K562 (cell line): Measurements from ENCODE around the gene CRB2. TPM values are rescaled to one million over a fixed set of nuclear protein-coding genes. Genes with fewer than 3 reads are reported as not detected.

Source experiments
- BRF1 ChIP-seq: IDR thresholded peaks from 3 replicates; pipeline ENCODE4 v1.6.1; 2011; ENCODE audit warnings: borderline replicate concordance, mild to moderate bottlenecking; ENCODE audit not compliant: insufficient read length; ENCODE audit errors: extremely low read depth
- CHAMP1 ChIP-seq: fragments of 450-650 bp; IDR thresholded peaks from 2 replicates; pipeline ENCODE4 v1.6.1; 2016; ENCODE audit warnings: mild to moderate bottlenecking
- CHCHD3 ChIP-seq: fragments of 250-450 bp; sonication (Bioruptor Pico); IDR thresholded peaks from 2 replicates; pipeline ENCODE4 v2.1.2; 2022; ENCODE audit warnings: mild to moderate bottlenecking
- CTBP1 ChIP-seq: fragments of 450-650 bp; IDR thresholded peaks from 2 replicates; pipeline ENCODE4 v1.6.1; 2016; ENCODE audit warnings: borderline replicate concordance
- E2F1 ChIP-seq: sonication (generic); formaldehyde crosslinking; IDR thresholded peaks from 2 replicates; pipeline ENCODE4 v1.8.1; 2023; ENCODE audit warnings: mild to moderate bottlenecking, missing genetic modification reagents, moderate library complexity
- ELF4 ChIP-seq: fragments of 450-650 bp; formaldehyde crosslinking; IDR thresholded peaks from 2 replicates; pipeline ENCODE4 v1.4.0; 2022; ENCODE audit warnings: missing genetic modification characterization
- NCOA4 ChIP-seq: fragments of 450-650 bp; IDR thresholded peaks from 2 replicates; pipeline ENCODE4 v1.6.1; 2018; ENCODE audit warnings: mild to moderate bottlenecking; ENCODE audit not compliant: partially characterized antibody
- PML ChIP-seq: IDR thresholded peaks from 2 replicates; pipeline ENCODE4 v1.6.1; 2012; ENCODE audit warnings: low read length, inconsistent platforms
- RFX5 ChIP-seq: IDR thresholded peaks from 2 replicates; pipeline ENCODE4 v1.6.1; 2011; ENCODE audit warnings: low read depth, mild to moderate bottlenecking, improper control_type of control experiment, low read length
- SIRT6 ChIP-seq: IDR thresholded peaks from one replicate; pipeline ENCODE4 v1.6.1; 2012; ENCODE audit warnings: low read depth, mild to moderate bottlenecking, control low read depth, inconsistent platforms, low read length, moderate library complexity
- SMAD4 ChIP-seq: fragments of 250-450 bp; sonication (Bioruptor Pico); conservative IDR thresholded peaks from 2 replicates; pipeline ENCODE4 v1.8.0; 2021; ENCODE audit warnings: inconsistent platforms, mild to moderate bottlenecking, moderate library complexity
- TAF1 ChIP-seq: IDR thresholded peaks from 2 replicates; pipeline ENCODE4 v1.6.1; 2011; ENCODE audit warnings: mild to moderate bottlenecking, low read length, moderate library complexity; ENCODE audit not compliant: insufficient read depth, control insufficient read depth, severe bottlenecking; ENCODE audit errors: extremely low read depth
- TCF15 ChIP-seq: fragments of 250-450 bp; sonication (Bioruptor Pico); IDR thresholded peaks from 2 replicates; pipeline ENCODE4 v1.8.0; 2022; ENCODE audit warnings: moderate library complexity, mild to moderate bottlenecking, inconsistent platforms
- USF2 ChIP-seq: sonication (generic); formaldehyde crosslinking; IDR thresholded peaks from 2 replicates; pipeline ENCODE4 v1.5.0; 2020; ENCODE audit warnings: missing genetic modification reagents
- XRCC3 ChIP-seq: fragments of 450-650 bp; IDR thresholded peaks from 2 replicates; pipeline ENCODE4 v1.6.1; 2017; ENCODE audit warnings: mild to moderate bottlenecking, moderate library complexity
- ZBTB7A ChIP-seq: IDR thresholded peaks from 2 replicates; pipeline ENCODE4 v1.6.1; 2011; ENCODE audit warnings: low read depth, mild to moderate bottlenecking, low read length, moderate library complexity, borderline replicate concordance; ENCODE audit not compliant: control insufficient read depth
- ZKSCAN1 ChIP-seq: fragments of 150-350 bp; IDR thresholded peaks from 2 replicates; pipeline ENCODE4 v1.6.1; 2016; ENCODE audit warnings: low read depth, low read length
- ZKSCAN3 ChIP-seq: fragments of 250-450 bp; sonication (Bioruptor Pico); IDR thresholded peaks from 2 replicates; pipeline ENCODE4 v1.4.0; 2020
- ZNF274 ChIP-seq: IDR thresholded peaks from 2 replicates; pipeline ENCODE4 v1.6.1; 2011; ENCODE audit warnings: low read depth, mild to moderate bottlenecking, low read length, moderate library complexity, borderline replicate concordance
- ZNF3 ChIP-seq: fragments of 250-450 bp; sonication (Bioruptor Pico); IDR thresholded peaks from 2 replicates; pipeline ENCODE4 v1.5.0; 2021; ENCODE audit warnings: mild to moderate bottlenecking, moderate library complexity
- ZNF518B ChIP-seq: fragments of 250-450 bp; sonication (Bioruptor Pico); IDR thresholded peaks from 2 replicates; pipeline ENCODE4 v1.5.0; 2021; ENCODE audit warnings: mild to moderate bottlenecking, moderate library complexity
- polyA plus RNA-seq, 8 experiments: library from polyadenylated mRNA; depleted of rRNA in 4 of 8; stranded (reverse) in 5 of 8; unstranded in 3 of 8; fragments of >200 nt; fragmentation: Nextera tagmentation in 2 of 8; fragmentation: Illumina TruSeq in 1 of 8; extraction: Ambion mirVana in 2 of 8; extraction: Trizol in 1 of 8; gene quantifications; 2 replicates each; pipeline versions ENCODE4 v1.2.1 to v1.2.3, GENCODE V29; 2011 to 2014; ENCODE audit warnings: inconsistent platforms in 1 of 8, missing spikeins in 1 of 8
- total RNA-seq, 7 experiments: library from RNA; depleted of rRNA in 6 of 7; stranded (reverse); fragments of >200 nt in 6 of 7; fragmentation: Illumina TruSeq in 2 of 7; extraction: Trizol in 2 of 7; gene quantifications; 2 replicates each; pipeline versions ENCODE4 v1.2.1 to v1.2.3, GENCODE V29; 2011 to 2021; ENCODE audit warnings: low replicate concordance in 1 of 7

Gene CRB2
- total and polyA plus RNA-seq, 9 of the 15 experiments (the other 6 are each of a cell fraction or from before 2014, with no cell fraction given) = 0.13 to 1.2 (median 0.25) TPM; not detected in 2

- no peak for TF ChIP-seq SIRT6
- no peak for TF ChIP-seq RFX5
- peak; percentile 46; the same call in 1 of the 2 replicates for TF ChIP-seq CTBP1
- TF ChIP-seq PML = no peak
- peak; percentile 83 for TF ChIP-seq ZBTB7A
- TF ChIP-seq ZKSCAN1 = no peak
- TF ChIP-seq TCF15 (CRISPR knock-in tag) = no peak
- TF ChIP-seq TAF1 = no peak
- TF ChIP-seq ZNF3 (CRISPR knock-in tag) = no peak
- no peak for TF ChIP-seq BRF1
- peak; percentile 75 for TF ChIP-seq USF2 (CRISPR knock-in tag)
- TF ChIP-seq NCOA4 = no peak
- no peak for TF ChIP-seq CHAMP1
- no peak for TF ChIP-seq XRCC3
- TF ChIP-seq SMAD4 (CRISPR knock-in tag) = peak; percentile 60
- no peak for TF ChIP-seq ZNF274
- TF ChIP-seq ELF4 (CRISPR knock-in tag) = no peak
- no peak for TF ChIP-seq CHCHD3 (CRISPR knock-in tag)
- TF ChIP-seq E2F1 (CRISPR knock-in tag) = no peak
- no peak for TF ChIP-seq ZKSCAN3
- TF ChIP-seq ZNF518B = no peak
Measured at GRCh38 chr9:123353984-123354591, 1.9 kb upstream of the CRB2 start (continued).
